Activated gamma-delta T cell treated with anti-CD3 and anti-CD28 coated beads, Interleukin-2, amount 50 U/mL, for 16 hours (primary cell): ENCODE data around the gene MCRS1.
"Not testable (repeated sequence)": the region's sequence is repeated elsewhere in the genome, so short reads cannot be mapped to it uniquely, and the experiment has no call there.

ENCODE experiments used
- DNase-seq: peaks from one replicate; pipeline ENCODE4 v3.0.0-alpha.2; 2020; ENCODE audit warnings: low read depth

The MCRS1 gene

DNA sequence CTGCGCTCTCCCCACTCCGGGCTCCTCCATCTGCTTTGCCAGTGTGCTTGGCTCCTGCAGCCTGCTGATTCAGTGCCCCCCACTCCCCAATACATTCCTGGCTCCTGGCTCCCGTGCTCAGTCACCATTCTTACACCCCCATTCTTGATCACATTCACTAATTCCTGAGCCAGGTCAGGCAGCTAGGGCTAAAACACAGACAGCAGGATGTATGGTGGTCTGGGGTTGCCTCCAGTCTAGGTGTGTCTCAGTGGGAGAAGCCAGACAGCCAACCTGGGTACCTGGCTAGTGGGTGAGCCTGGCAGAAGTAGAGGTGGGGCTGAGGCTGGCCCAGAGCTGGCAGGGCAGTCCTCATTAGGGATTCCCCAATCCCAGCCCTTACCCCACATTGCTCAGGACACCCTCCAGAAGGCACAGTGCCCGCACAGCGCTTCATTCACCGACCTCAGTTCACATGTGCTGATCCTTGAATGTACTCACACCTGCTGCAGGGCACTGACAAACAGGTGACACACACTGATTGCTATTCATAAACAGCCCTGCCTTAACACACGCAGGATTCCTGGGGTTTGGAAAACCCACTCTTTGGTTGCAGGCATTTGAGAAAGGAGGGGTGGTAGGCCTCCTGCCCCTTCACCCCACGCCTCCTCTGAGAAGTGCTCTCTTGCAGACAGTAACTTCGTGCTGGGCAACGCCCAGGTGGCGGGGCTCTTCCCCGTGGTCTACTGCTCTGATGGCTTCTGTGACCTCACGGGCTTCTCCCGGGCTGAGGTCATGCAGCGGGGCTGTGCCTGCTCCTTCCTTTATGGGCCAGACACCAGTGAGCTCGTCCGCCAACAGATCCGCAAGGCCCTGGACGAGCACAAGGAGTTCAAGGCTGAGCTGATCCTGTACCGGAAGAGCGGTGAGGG is 27.5 kb downstream of the MCRS1 start:
- DNase-seq: no peak

DNA sequence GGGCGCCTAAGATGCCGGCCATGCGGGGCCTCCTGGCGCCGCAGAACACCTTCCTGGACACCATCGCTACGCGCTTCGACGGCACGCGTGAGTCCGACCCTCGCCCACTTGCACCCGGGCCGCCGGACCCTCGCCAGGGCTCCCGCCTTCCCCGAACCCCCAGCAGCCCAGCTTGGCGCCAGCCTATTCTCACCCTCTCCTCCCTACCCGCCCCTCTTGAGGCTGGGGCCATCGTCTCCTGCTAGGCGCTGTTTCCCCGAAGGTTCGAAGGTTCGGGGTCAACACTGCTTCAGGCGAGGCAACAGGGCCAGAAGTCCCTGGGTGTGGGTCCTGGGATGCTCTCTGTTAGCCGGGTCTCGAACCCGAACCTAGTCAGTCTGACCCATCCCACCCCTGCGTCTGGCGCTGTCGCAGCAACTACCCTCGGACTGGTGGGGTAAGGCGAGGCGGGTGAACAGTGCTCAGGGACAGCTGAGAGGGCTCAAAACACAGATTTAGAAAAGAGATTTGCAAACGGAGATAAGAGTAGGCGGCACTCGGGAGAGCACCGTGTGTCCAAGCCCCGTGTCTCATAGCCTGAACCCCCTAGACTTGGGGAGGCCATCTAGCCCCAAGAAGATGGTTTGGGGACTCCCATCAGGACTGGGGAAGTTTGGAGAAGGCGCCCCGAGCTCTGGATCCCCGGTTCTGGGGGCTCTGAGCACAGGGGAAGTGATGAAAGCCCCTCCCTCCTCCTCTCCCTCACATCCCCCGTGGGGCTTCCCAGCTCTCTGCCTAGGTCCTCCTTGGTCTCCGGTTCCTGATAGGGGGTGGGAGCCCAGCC is 28.3 kb downstream of the MCRS1 start:
- DNase-seq: no peak

DNA sequence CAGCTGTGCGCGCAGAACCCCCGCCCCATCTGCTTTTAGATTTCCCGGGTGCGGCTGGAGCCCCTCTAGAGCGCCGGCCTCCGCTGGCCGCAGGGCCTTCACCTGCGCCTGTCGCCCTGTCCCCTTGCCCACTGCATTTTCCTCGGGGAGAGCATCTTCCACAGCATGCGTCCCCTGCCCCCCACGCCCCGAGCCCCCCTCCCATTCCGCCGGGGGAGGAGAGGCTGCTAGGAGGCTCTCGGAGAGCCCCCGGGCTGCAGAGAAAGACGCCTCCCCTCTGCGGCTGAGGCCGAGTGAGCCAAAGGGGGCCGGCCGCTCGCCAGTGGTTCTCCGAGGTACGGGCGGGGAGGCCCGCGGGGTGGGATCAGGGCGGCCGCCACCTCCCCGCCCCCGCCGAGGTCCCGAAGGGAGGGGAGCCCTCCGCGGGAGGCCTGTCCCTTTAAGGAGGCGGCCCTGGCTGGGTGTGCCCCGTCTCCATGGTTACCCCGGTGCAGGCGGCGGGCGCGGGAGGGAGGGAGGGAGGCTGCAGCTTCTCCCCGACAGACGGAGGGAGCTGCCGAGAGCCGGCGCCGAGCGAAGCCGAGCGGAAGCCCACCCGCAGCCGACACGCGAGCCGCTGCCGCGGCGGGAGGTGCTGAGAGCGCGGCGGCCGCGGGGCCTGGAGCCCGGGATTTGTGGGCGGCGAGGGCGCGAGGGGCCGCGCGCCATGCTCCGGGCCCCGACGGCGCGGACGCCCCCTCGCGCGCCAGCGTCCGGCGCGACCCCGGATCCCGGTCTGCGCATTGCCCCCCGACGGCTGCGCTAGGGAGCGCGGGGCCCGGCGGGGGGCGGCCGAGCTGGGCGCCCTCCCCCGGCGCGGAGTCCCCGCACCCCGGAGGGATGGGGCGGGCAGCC is 29.2 kb downstream of the MCRS1 start, which contains the start of gene KCNH3:
KCNH3 (plus strand) TSS at position 521 of the 894 bp plus-strand sequence. CDS start 387 bp downstream, outside the sequence.
- DNase-seq: peak; percentile 85

DNA sequence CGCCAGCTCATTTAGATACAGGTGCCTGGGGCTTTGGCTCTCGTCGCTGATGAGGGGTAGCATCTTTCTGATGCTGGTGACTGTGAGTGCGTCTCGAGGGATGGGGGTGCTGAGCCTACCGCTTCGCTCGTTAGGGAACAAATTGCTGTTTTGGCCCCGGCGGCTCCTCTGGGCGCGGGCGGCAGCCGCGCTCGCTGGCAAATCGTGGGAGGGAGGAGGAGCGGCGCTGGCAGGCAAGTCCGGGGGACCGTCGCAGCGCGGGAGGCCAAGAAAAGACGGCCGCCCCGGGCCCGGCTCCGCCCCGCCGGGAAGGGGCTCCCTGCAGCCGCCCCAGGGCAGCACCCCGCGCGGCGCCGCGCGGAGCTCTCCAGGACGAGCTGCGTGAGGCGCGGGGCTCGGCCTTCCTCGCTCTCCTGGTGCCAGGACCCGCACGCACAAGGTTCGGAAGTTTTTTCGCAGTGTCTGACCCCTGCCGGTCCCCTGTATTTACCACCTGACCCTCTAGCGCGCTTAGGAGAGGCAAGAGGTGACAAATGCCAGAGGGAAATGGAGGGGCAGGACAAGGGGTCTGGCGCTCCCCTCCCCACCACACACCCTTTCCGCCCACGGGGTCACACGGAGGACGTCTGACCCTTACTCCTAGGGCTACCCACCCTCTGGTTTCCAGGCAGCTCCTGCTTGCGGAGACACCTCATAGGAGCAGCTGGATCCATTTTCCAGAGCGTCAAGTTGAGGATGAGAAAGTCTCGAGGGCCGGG is 30.0 kb downstream of the MCRS1 start:
- no peak for DNase-seq

DNA sequence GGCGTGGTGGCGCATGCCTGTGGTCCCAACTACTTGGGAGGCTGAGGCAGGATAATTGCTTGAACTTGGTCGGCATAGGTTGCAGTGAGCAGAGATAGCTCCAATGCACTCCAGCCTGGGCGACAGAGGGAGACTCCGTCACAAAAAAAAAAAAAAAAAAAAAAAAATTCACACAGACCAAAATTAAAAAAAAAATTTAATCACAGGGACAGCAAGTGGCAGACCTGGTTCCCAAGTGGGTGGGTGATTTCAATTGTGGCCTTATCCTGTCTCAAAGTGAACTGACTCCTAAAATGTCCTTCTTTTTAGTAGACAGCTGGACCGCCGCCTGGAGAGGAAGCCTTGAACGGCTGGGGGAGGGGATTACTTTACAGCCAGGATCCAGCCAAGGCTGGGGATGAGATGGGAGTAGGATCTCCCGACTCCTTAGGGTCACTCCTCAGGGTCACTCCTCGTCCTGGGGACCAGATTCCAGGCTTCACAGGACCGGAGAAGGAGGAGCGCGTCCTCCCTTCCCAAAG is 30.7 kb downstream of the MCRS1 start:
- DNase-seq: no peak

DNA sequence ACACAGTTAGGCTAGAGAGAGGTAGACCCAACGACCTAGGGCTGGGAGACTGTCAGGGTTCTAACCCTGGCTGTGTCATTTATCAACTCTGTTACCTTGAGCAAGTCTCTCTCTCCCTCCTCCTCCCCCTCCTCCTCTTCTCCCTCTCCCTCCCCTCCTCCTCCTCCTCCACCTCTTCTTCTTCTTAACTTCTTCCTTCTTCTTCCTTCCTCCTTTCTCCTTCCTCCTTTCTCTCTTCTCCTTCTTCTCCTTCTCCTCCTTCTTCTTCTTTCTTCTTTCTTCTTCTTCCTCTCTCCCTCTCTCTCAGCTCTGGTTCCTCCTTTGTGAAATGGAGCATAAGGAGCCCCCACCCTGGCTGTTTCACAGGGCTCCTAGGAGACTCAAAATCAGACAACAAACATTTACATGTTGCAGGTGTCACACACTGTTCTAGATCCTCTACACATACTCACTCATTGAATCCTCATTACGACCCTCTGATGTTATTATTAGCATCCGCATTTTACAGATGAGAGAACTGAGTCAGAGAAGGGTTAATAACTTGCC is 31.3 kb downstream of the MCRS1 start:
- DNase-seq: no peak

GRCh38 chr12:49535921-49536525 is 31.9 kb downstream of the MCRS1 start:
- no peak for DNase-seq

- DNase-seq: no peak
Observed at GRCh38 chr12:49534731-49535278, 33.1 kb downstream of the MCRS1 start.

GRCh38 chr12:49534122-49534521 is 33.8 kb downstream of the MCRS1 start:
- DNase-seq: not testable (repeated sequence)

GRCh38 chr12:49533331-49533730 is 34.6 kb downstream of the MCRS1 start:
- DNase-seq: no peak

GRCh38 chr12:49531745-49532144 is 36.2 kb downstream of the MCRS1 start:
- no peak for DNase-seq

DNA sequence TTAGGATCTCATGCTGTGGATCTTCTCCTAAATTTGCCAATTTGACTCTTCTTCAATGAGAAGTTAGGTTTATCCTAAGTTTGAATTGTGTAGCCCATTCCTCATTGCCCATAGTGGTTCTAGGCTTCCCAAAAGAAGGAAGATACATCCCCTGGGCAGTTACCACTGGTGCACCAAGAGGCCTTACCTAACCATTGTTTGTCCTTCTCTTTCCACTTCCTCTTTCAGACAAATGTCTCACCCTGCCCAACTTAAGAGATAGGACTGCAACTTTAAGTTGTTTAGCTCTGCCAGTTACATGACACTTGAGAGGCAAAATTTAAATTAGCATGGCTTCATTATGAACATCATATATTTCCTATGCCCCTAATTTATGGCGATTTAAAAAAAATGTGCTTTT is 38.5 kb downstream of the MCRS1 start:
- no peak for DNase-seq

DNA sequence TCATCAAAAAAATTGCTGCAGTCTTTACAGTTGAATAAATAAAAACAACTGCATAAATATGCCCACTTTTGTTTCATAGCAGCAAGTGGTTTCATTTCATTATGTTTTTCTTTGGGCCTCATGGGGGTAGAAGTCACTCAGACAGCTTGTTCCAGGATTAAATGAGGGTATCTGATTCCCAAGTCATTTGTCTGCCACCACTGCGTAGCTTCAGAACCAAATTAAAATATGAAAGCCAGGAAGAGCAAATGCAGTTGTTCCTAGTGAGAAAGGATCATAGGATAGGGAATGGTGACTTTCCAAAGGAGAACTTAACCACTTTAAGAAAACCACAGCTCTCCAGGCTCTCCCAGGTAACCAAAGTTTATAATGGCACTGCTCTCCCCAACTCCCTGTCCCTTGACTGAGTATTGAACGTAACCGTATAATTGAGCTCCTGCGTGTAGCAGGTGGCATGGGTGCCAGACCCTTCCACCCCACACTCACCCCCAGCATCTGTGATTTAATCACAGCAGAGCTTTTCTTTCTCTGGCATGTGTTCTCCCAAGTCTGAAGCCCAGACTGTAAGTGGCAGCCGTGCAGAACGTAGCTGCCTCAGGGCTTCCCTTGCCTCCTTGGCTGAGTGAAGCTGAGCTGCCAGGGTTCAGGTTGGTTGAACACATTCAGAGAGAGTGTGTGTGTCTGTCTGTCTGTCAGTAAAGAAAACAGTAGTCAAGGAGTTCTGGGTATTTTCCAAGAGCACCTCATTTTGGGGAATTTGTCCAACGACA is 40.4 kb downstream of the MCRS1 start:
- no peak for DNase-seq

- no peak for DNase-seq
Observed at GRCh38 chr12:49525942-49526341, 42.0 kb downstream of the MCRS1 start.

GRCh38 chr12:49524660-49525324 is 43.1 kb downstream of the MCRS1 start:
- DNase-seq: no peak

- no peak for DNase-seq
Observed at GRCh38 chr12:49521389-49521788, 46.6 kb downstream of the MCRS1 start.

GRCh38 chr12:49519574-49519936 is 48.4 kb downstream of the MCRS1 start:
- DNase-seq: no peak

DNA sequence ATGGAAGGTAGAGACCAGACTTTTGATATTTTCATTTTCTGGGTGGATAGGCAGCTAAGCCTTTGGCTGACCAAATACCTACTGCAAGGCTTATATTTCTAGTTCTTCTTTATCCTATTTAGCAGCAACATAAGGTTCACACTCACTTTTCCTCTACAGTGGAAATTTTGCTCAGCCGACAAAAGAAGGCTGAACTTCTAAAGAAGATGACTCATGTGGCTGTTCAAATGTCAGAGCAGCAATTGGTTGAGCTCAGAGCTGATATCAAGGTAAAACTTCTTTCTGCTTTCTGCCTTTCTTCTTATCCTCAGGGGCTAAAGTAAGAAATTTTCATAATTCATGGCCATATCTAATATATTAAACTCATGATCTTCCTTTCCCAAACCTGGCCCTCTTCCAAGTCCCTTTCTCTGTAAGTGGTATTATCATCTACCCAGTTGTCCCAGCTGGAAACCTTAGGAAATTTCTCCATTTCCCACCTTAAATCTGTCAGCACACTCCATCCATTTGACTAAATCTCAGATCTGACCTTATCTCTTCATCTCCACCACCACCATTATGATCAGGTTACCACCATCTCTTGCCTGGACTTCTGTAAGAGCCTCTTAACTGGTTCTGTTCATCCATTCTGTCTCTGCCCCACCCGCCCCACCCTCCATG is 48.9 kb downstream of the MCRS1 start:
- no peak for DNase-seq
